ENCODE measurements around the gene DENND2D.

DENND2D gene

DNA sequence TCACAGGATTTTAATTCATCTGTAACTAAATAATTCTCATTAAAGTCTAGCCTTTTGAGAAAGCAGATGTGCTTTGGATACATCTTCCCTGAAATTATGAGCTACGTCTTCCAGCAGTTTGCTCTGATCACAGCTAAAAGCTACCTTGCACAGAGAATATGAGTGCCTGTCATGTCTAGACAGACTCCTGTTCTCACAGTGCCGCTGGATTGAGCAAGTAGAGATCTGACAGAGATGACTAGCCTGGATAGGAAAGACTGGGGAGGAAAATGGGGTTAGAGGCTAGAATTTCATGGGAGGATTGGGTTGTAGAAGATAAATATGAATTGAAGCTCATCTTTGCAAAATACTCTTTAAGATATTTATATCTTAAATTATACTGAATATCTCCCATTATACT is 36.3 kb downstream of the DENND2D start:
- no peak for DNase-seq

DNA sequence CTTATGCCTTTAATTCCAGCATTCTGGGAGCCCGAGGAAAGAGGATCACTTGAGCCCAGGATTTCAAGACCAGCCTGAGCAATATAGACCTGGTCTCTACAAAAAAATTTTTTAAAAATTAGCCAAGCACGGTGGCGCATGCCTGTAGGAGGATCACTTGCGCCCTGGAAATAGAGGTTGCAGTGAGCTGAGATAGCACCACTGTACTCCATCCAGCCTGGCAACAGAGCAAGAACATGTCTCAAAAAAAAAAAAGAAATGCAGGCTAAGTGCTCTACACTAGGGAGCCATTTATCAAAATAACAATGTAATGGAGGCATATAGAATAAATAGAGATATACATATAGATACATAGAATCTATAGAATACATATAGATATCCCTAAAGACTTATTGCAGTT is 37.1 kb downstream of the DENND2D start:
- DNase-seq: no peak

DNA sequence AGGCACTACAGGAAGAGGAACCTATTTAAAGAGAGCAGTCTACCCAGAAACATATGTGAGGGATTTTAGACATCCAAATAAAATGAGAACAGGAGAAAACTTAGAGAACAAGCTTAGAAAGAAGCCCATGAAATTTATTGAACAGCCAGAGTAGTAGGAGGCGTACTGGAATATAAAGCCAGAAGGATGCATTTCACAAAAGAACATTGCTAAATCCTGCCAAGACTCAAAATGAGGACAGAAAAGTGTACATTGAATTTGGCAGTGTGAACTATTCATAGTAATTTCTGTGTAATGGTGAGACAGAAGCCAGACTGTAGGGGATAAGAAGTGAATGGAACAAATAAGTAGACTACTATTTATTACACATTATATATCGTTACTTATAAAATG is 38.0 kb downstream of the DENND2D start:
- no peak for DNase-seq

DNA sequence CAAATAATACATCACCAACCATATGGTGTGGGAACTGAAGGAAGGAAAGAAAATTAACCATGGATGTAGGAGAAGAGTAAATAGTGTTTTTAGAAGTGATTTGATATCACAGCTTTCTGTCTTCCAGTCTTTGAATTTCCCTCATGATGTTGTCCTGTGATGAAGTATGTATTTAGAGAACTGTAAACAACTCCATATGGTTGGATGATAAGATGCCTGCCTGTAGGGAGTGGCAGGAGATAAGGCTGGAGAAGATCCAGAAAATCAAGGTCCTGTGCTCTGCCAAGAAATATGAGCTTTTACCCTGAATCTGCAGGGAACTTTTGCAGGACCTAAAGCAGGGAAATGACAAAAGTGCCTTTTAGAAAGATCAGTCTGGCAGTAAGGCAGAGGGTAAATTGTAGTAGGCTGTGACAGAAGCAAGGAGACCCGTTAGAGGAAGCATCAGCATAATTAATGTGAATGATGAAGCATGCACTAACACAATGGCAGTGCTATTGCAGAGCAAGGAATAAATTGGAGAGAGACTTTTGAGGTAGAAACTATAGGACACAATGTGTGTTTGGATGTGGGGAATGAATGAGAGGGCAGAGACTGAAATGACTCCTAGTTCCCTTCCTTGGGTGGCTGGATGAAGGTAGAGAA is 38.5 kb downstream of the DENND2D start:
- no peak for DNase-seq

DNA sequence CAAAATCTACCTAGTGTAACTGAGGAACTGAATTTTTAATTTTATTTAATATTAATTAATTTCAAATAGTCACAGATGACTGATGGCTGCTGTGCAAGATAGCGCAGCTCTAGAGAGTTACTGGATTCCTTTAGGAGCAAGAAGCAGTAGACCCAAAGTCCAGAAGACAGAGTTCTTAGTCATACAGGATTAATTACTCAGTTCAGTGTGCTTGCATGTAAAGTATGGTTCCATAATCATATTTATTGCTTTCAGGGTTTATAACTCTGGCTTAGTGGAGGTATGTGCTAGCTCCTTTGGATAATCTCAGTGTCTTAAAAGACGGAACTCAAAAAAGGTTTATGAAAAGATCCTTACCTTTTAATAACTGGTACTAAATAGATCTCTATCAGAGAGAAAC is 43.0 kb downstream of the DENND2D start:
- no peak for DNase-seq

DNA sequence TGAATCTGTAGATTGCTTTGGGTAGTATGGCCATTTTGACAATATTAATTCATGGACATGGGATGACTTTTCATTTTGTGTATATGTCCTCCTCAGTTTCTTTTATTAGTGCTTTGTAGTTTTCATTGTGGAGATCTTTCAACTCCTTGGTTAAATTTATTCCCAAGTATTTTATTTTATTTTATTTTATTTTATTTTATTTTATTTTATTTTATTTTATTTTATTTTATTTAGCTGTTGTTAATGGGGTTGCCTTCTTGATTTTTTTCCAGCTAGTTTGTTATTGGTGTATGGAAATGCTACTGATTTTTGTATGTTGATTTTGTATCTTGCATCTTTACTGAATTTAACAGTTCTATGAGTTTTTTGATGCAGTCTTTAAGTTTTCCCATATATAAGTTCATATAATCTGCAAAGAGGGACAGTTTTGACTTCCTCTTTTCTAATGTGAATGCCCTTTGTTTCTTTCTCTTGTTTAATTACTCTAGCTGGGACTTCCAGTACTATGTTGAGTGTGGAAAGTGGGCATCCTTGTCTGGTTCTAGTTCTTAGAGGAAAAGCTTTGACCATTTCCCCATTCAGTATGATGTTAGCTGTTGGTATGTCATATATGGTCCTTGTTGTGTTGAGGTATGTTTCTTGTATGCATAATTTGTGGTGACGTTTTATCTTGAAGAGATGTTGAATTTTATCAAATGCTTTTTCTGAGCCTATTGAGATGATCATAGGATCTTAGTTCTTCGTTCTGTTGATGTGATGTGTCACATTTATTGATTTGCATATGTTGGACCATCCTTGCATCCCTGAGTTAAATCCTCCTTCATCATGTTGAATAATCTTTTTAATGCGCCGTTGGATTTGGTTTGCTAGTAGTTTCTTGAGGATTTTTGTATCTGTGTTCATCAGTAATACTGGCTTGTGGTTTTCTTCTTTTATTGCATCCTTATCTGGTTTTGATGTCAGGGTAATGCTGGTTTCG is 46.1 kb downstream of the DENND2D start:
- peak; percentile 5 for DNase-seq

DNA sequence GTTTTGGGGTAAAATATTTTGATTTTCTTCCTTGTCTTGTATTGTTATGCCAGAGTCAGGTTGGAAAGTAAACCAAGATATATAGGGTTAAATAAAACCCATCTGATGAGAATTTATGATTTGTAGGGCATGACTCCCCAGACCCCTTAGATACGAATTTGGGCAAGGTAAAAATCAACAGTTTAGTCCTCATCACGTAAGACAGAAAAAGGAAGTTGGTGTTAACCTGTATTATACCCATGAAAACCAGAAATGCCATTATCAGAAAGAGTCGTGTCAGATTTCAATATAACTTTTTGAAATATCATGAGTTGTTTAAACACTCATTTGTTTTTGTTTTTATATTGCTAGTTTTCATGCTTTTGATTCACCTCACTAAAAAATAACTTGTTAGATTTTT is 48.6 kb downstream of the DENND2D start:
- DNase-seq: no peak

DNA sequence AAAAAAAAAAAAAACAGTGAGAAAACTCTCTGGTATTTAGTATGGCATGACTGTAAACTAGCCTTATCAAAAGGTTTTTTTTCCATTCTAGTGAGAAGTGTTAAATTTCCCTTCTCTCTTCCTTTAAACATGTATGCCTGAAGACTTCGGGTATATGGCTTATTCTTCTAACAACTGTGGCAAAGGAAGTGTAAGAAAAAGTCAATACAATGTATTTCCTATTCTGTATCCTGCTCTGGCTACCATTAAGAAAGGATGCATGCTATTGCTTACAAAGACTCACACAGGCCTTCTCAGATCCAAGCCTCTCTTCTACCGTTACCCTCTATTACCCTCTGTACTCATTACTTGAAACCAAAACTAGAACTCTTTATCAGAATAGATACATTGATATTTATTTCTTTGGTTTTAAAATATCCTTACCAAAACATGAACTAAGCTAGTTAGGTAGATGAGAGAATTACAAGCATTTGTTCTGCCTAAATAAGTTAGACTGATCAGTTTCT is 52.0 kb downstream of the DENND2D start:
- no peak for DNase-seq

DNA sequence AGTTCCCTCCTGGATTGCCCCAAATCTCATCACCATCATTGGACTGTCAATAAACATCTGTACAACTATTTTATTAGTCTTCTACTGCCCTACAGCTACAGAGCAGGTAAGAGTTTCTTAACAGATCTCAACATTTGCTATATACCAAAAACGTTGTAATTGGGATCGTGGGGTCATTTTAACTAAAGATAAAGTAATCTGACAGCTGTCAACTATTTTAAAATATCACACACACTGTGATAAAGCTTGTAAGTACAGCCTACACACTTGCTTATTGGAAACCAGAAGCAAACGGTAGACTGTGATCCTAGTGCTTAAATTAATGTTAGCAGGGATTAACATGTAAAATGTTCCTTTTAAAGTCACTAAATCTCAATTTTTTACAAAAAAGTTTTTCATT is 52.5 kb downstream of the DENND2D start:
- DNase-seq: no peak

DNA sequence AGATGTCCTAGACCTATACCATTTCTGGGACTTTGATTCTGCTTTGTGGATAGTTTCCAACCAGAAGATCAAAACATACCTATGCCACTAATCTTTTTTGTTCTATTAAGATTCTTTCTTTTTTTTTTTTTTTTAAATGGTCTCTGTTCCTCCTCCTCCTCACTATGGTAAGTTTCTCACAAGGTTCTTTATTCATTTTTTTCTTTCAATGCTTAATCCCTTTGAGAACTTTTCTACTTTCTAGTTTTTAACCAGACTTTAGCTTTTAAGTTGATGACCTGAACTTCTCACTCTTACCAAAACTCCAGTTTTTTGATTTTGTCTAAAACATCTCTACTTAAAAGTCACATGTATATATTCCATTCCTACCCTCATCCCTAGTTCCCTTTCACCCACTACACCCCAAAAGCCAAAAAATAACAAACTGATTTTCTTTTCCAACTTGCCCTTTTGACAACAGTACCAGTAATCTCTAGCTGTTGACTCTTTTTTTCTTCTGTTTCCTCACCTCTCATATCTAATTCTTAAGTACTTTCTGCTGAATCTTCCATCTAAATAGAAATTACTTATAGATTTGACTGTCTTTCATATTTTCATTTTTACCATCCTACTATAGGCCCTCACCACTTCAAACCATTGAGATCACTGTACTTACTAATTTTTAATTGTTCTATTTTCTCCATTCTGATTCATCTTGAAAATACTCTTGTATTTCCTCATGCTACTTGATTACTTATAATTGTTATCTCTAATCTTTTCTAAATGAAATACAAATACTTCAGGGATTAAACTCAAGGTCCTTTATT is 54.3 kb downstream of the DENND2D start:
- no peak for DNase-seq

DNA sequence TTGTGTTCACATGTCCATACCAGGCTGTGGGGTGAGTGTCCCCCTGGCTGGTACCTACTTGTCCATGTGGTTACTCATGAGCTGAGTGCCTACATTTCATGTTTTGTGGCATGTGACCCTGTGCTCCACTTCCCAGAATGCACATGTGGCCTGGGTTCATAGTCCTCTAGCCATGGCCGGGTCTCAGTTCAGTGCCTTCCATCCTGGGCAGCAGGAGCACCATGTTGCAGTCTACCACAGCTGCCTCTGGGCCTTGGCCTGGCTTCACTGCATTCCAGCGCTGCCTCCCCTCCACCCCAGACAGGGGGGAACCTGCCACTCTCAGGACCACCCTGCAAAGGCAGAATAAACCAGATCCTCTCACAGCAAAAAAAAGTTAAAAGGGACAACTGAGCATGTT is 54.9 kb downstream of the DENND2D start:
- DNase-seq: no peak

DNA sequence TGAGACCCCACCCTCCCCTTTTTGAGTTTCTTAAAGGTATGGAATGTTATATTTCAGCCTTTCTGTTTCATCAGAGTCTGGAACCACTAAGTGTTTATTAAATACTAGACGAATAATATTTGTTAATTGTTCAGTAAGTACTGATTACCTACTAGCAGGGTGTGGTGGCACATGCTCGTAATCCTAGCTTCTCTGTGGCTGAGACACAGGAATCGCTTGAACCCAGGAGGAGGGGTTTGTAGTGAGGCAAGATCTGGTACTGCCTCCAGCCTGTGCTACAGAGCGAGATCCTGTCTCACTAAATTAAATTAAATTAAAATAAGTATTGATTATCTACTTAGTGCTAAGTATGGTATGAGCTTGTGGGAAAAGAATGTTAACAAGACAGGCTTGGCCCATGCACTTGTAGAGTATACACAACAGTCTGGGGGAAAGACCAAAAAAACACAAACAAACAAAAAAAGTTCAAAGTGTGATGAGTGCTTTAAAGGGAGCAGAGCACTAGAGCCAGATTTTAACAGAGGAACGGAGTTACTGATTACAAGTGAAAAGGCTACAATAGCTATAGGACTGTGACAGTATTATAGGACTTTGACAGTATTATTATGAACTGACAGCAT is 58.0 kb downstream of the DENND2D start:
- DNase-seq: no peak

DNA sequence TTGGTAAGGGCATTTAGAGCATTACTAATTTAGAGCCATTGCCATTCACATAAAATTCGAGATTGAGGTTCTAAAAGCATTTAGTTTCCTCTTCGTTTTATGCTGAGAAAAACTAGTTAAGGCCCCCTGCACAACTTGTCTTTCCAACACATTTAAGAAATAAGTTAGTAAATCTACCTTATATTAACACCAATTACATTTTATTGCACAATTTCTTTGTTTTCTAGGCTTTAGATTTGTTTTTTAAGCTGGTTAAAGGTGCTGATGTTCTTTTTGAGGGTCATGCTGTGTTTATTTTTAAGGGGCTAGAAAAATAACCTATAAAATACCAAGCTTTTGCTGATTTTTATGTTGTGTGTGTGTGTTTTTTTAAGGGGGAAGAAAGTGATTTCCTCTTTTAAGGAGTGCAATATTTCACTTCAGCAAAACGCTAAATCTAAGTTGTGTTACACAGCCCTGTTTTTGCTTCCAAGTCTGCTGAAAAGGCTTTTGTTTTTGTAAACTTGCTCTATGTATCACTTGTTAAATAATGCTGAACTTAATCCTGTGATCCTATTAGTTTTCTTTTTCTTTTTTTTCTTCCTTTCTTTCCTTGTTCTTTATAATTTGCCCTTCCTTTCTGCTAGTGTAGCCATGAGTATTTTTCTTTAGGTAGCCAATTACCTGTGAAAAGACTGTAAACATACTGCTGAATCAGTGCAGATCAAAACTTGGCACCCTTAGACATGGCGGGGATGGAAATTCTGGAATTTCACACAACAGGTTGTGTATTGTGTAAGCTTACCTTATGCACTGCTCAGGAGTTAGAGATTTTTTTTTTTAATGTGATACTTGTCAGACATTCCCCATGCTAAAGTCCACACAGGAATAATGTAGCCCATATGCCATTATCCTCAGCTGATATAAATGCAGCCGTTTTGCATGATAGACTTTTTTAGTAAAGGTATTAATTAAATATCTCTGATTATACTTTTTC is 58.9 kb downstream of the DENND2D start:
- DNase-seq: no peak

DNA sequence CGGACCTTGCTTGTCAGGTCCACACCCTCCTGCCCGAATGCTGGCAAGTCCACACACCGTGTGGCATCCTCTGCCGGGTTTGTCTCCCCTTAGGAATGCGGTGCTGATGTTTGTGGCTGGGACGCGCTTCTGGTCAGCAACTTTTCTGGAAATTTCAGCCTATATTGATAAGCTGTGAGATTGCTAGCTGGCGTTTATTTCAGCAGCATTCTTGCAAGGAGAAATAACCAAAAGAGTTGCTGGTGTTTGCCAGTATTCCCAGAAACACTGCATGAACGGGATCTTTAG is 59.8 kb downstream of the DENND2D start:
- DNase-seq: no peak

DNA sequence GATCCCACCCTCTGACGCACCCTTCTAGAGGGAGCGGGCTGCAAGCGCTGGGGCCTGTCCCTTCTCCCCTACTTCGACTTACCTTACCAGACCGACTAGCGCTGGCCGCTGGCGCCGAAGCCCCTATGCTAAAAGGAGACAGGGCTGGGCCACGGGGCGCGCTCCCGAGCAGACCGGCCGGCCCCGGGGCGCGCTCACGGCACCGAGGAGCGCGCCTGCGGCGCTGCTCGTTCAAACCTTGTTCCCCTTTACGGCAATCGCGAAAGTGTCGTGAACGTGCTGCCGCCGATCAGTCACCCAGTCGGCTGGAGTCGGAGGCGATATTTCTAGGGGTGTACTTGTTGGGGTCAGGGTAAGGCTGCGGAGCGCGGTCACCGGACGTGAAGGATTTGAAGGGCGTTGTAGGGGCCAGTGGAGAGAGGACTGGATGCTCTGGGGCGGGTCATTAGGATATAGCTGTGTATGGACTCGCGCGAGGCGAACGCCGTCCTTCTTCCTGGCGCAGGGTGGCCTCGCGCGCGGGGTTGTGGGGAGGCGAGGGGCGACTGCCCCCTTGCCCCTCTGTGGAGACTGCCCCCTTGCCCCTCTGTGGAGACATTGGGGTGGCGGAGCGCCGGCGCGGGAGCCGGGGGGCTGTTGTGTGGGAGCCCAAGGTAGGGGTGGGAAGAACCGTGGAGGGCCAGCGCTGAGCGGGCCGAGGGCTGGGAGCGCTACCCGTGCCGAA is 60.3 kb downstream of the DENND2D start, which contains the start of the genes CEPT1 and DRAM2:
Gene CEPT1 (plus strand): TSS at position 268 of the 724 bp plus-strand sequence. CDS start 7,492 bp downstream, outside the sequence.
Gene DRAM2 (minus strand): TSS at position 138 of the 724 bp plus-strand sequence. CDS start 8,539 bp downstream, outside the sequence.
- peak; percentile 75 for DNase-seq

DNA sequence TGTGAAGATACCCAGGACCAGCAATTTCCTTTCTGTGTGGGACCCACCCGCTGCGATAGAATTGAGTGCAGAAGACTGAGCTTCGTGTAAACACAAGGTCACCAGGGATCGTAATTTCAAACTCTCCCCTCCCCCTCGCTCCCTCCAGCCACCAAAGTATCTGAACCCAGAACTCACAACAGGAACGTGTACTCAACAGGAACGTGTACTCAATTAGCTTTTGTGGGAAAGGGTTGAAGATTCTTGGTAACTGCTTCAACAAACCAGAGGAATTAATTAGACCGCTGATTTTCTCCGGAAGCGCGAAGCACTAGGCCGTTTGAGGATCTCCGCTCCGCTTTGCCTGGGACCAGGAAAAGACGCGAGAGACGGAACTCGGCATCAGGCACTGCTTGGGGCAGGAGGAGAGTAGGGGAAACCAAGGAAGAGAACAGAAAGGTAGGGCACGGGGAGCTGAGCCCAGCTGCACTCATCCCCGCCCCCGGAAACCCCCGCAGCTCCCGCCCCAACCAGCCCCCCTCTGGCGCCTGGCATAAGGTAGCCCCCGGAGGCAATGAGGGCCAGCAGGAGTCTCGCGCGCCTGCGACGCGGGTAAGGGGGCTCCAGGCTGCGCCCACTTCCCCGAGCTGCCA is 61.0 kb downstream of the DENND2D start:
- DNase-seq: peak; percentile 61
